GM21526 (cell line): ENCODE results near the gene ROR2.

Experiments used
- ATAC-seq: cut with Tn5 transposase; IDR thresholded peaks from one replicate; pipeline ENCODE4 v1.9.1; 2021; ENCODE audit warnings: moderate library complexity; ENCODE audit not compliant: unreplicated experiment, low FRiP score

The ROR2 gene

GRCh38 chr9:91949392-91949945 is 559 bp downstream of the ROR2 start:
- ATAC-seq = no peak

GRCh38 chr9:91948597-91949391 is 1.2 kb downstream of the ROR2 start:
- no peak for ATAC-seq

- no peak for ATAC-seq
Observed at GRCh38 chr9:91948101-91948596, 1.9 kb downstream of the ROR2 start.

- no peak for ATAC-seq
Observed at GRCh38 chr9:91946653-91947488, 3.2 kb downstream of the ROR2 start.

GRCh38 chr9:91946196-91946595 is 3.8 kb downstream of the ROR2 start:
- no peak for ATAC-seq

GRCh38 chr9:91945277-91946085 is 4.5 kb downstream of the ROR2 start:
- ATAC-seq = no peak

- ATAC-seq = no peak
Observed at GRCh38 chr9:91944711-91945110, 5.3 kb downstream of the ROR2 start.

- ATAC-seq = no peak
Observed at GRCh38 chr9:91943478-91944470, 6.3 kb downstream of the ROR2 start.

GRCh38 chr9:91942201-91942600 is 7.8 kb downstream of the ROR2 start:
- no peak for ATAC-seq

- ATAC-seq = no peak
Observed at GRCh38 chr9:91939978-91940377, 10.1 kb downstream of the ROR2 start.

- ATAC-seq = no peak
Observed at GRCh38 chr9:91937727-91938126, 12.3 kb downstream of the ROR2 start.

- no peak for ATAC-seq
Observed at GRCh38 chr9:91937056-91937455, 13.0 kb downstream of the ROR2 start.

- ATAC-seq = no peak
Observed at GRCh38 chr9:91935805-91936514, 14.1 kb downstream of the ROR2 start.

GRCh38 chr9:91935066-91935749 is 14.8 kb downstream of the ROR2 start:
- no peak for ATAC-seq

- ATAC-seq = no peak
Observed at GRCh38 chr9:91934654-91935053, 15.4 kb downstream of the ROR2 start.

- ATAC-seq = no peak
Observed at GRCh38 chr9:91933556-91934352, 16.3 kb downstream of the ROR2 start.

- ATAC-seq = no peak
Observed at GRCh38 chr9:91930475-91930874, 19.6 kb downstream of the ROR2 start.
